Astrocyte (in vitro differentiated cells and primary cell): ENCODE results near the gene GSG1L. TPM values are rescaled to one million over a fixed set of nuclear protein-coding genes. Genes with fewer than 3 reads are reported as not detected.

Source experiments
- DNase-seq: peaks from one replicate; pipeline ENCODE4 v3.0.0-alpha.2; 2010; ENCODE audit warnings: low read depth
- FAIRE-seq: peaks from 2 replicates; lab custom pipeline; 2011; peaks lifted over from hg19 to GRCh38; lab: Jason Lieb, UNC
- H2AFZ ChIP-seq: 2 replicates; pipeline ENCODE4 v1.6.0; 2012; ENCODE audit warnings: low read depth, low read length, inconsistent platforms
- H3K27ac ChIP-seq: 2 replicates; pipeline ENCODE4 v1.5.1; 2011; ENCODE audit warnings: low read depth, low read length, inconsistent platforms
- H3K27me3 ChIP-seq: 2 replicates; pipeline ENCODE4 v1.6.0; 2011; ENCODE audit warnings: low read length, inconsistent platforms; ENCODE audit not compliant: insufficient read depth
- H3K36me3 ChIP-seq: 2 replicates; pipeline ENCODE4 v1.5.1; 2011; ENCODE audit warnings: low read length, inconsistent platforms; ENCODE audit not compliant: insufficient read depth
- H3K4me1 ChIP-seq: 2 replicates; pipeline ENCODE4 v1.5.1; 2011; ENCODE audit warnings: low read length, inconsistent platforms; ENCODE audit not compliant: insufficient read depth
- H3K4me2 ChIP-seq: 2 replicates; pipeline ENCODE4 v1.6.0; 2012; ENCODE audit warnings: low read length, inconsistent platforms
- H3K4me3 ChIP-seq: 2 replicates; pipeline ENCODE4 v1.5.1; 2011; ENCODE audit warnings: low read depth, mild to moderate bottlenecking, low read length, inconsistent platforms; ENCODE audit not compliant: insufficient read depth
- H3K79me2 ChIP-seq: 2 replicates; pipeline ENCODE4 v1.6.0; 2012; ENCODE audit warnings: mild to moderate bottlenecking, low read length, inconsistent platforms; ENCODE audit not compliant: insufficient read depth
- H3K9ac ChIP-seq: 2 replicates; pipeline ENCODE4 v1.6.0; 2012; ENCODE audit warnings: mild to moderate bottlenecking, low read length, inconsistent platforms
- H3K9me3 ChIP-seq: 2 replicates; pipeline ENCODE4 v1.5.1; 2012; ENCODE audit warnings: low read depth, mild to moderate bottlenecking, low read length, inconsistent platforms; ENCODE audit not compliant: insufficient read depth
- H4K20me1 ChIP-seq: 2 replicates; pipeline ENCODE4 v1.6.0; 2012; ENCODE audit warnings: low read length, inconsistent platforms; ENCODE audit not compliant: insufficient read depth
- H3K27ac Mint-ChIP-seq: one replicate; pipeline ENCODE4 v1.8.0; 2021; ENCODE audit warnings: mild to moderate bottlenecking, mixed read lengths; ENCODE audit not compliant: unreplicated experiment
- H3K27me3 Mint-ChIP-seq: one replicate; pipeline ENCODE4 v1.8.0; 2021; ENCODE audit warnings: low read depth, mixed read lengths; ENCODE audit not compliant: unreplicated experiment
- H3K36me3 Mint-ChIP-seq: one replicate; pipeline ENCODE4 v1.8.0; 2021; ENCODE audit warnings: low read depth, mixed read lengths; ENCODE audit not compliant: unreplicated experiment
- H3K4me1 Mint-ChIP-seq: one replicate; pipeline ENCODE4 v1.8.0; 2021; ENCODE audit warnings: low read depth, mixed read lengths; ENCODE audit not compliant: unreplicated experiment
- H3K4me3 Mint-ChIP-seq: one replicate; pipeline ENCODE4 v1.8.0; 2021; ENCODE audit warnings: mild to moderate bottlenecking, moderate library complexity, mixed read lengths; ENCODE audit not compliant: unreplicated experiment
- H3K9me3 Mint-ChIP-seq: one replicate; pipeline ENCODE4 v1.8.0; 2021; ENCODE audit warnings: mild to moderate bottlenecking, mixed read lengths; ENCODE audit not compliant: unreplicated experiment
- CTCF ChIP-seq: IDR thresholded peaks from 2 replicates; pipeline ENCODE4 v1.5.1; 2011; ENCODE audit warnings: low read depth, mild to moderate bottlenecking, inconsistent platforms, low read length, moderate library complexity; ENCODE audit not compliant: insufficient read depth
- EZH2 ChIP-seq: IDR thresholded peaks from 2 replicates; pipeline ENCODE4 v1.6.1; 2012; ENCODE audit warnings: mild to moderate bottlenecking, low read length, inconsistent platforms; ENCODE audit not compliant: insufficient read depth
- total RNA-seq: library from RNA; stranded (reverse); gene quantifications from 2 replicates; pipeline ENCODE4 v1.2.1, GENCODE V29; 2021

GSG1L gene
- total RNA-seq, 1 donor from 2014 or later, result not detected

- TF ChIP-seq CTCF, result no peak
- no peak for TF ChIP-seq EZH2
- Histone ChIP-seq H3K4me2 (no peak overlapping the region), H3K27me3 (no peaks in the 10 kb centered on the region), H3K9me3 (no peaks in the 10 kb centered on the region), H3K27ac (no peak overlapping the region), H2AFZ (no peak overlapping the region), H4K20me1 (no peaks in the 10 kb centered on the region), H3K4me1 (no peaks in the 10 kb centered on the region), H3K36me3 (no peaks in the 10 kb centered on the region), H3K4me3 (no peak overlapping the region), H3K79me2 (no peaks in the 10 kb centered on the region), H3K9ac (no peak overlapping the region)
- no peak for DNase-seq
- H3K9me3 Mint-ChIP-seq, result peaks cover 8% of the 10 kb centered on the region
- H3K4me3 Mint-ChIP-seq, result no peak overlapping the region
- H3K27me3 Mint-ChIP-seq, result peaks cover 34% of the 10 kb centered on the region
- no peak overlapping the region for H3K27ac Mint-ChIP-seq
- no peaks in the 10 kb centered on the region for H3K4me1 Mint-ChIP-seq
- no peak for FAIRE-seq
- no peaks in the 10 kb centered on the region for H3K36me3 Mint-ChIP-seq
Measured at GRCh38 chr16:27935076-27935475, 128.4 kb downstream of the GSG1L start.

- Histone ChIP-seq H3K27ac (no peak overlapping the region), H3K9me3 (no peaks in the 10 kb centered on the region), H2AFZ (no peak overlapping the region), H3K79me2 (no peaks in the 10 kb centered on the region), H3K4me1 (no peaks in the 10 kb centered on the region), H3K9ac (no peak overlapping the region), H3K36me3 (no peaks in the 10 kb centered on the region), H4K20me1 (no peaks in the 10 kb centered on the region), H3K4me2 (no peak overlapping the region), H3K4me3 (no peak overlapping the region), H3K27me3 (peaks cover 3% of the 10 kb centered on the region)
- TF ChIP-seq CTCF (no peak), EZH2 (no peak)
- FAIRE-seq (no peak), DNase-seq (no peak)
- no peak overlapping the region for H3K27ac Mint-ChIP-seq
- peaks cover 42% of the 10 kb centered on the region for H3K27me3 Mint-ChIP-seq
- H3K4me1 Mint-ChIP-seq, result no peaks in the 10 kb centered on the region
- H3K9me3 Mint-ChIP-seq, result peaks cover 8% of the 10 kb centered on the region
- no peak overlapping the region for H3K4me3 Mint-ChIP-seq
- no peaks in the 10 kb centered on the region for H3K36me3 Mint-ChIP-seq
Measured at GRCh38 chr16:27932542-27933135, 130.9 kb downstream of the GSG1L start.

GRCh38 chr16:27929818-27930217 is 133.7 kb downstream of the GSG1L start:
- Histone ChIP-seq H3K4me2 (no peak overlapping the region), H4K20me1 (no peaks in the 10 kb centered on the region), H3K79me2 (no peaks in the 10 kb centered on the region), H3K36me3 (no peaks in the 10 kb centered on the region), H3K4me3 (no peak overlapping the region), H3K27ac (no peak overlapping the region), H3K9ac (no peak overlapping the region), H3K4me1 (no peaks in the 10 kb centered on the region), H3K9me3 (no peaks in the 10 kb centered on the region), H3K27me3 (peaks cover 3% of the 10 kb centered on the region), H2AFZ (no peak overlapping the region)
- Mint-ChIP-seq H3K9me3 (peaks cover 8% of the 10 kb centered on the region), H3K27me3 (peaks cover 43% of the 10 kb centered on the region), H3K4me1 (no peaks in the 10 kb centered on the region), H3K27ac (no peak overlapping the region), H3K36me3 (no peaks in the 10 kb centered on the region), H3K4me3 (no peak overlapping the region)
- DNase-seq (no peak), FAIRE-seq (no peak)
- TF ChIP-seq CTCF (no peak), EZH2 (no peak)
